ENCODE measurements around the gene PDX1. TPM values are rescaled to one million over a fixed set of nuclear protein-coding genes. Genes with fewer than 3 reads are reported as not detected.

Gene PDX1
- total RNA-seq, 1 experiment from 2014 or later, result not detected

GRCh38 chr13:27920677-27921420 is 1.0 kb downstream of the PDX1 start:
- intact Hi-C loops (cut with micrococcal nuclease; ENCODE audit: unreplicated experiment), result no loop called here

DNA sequence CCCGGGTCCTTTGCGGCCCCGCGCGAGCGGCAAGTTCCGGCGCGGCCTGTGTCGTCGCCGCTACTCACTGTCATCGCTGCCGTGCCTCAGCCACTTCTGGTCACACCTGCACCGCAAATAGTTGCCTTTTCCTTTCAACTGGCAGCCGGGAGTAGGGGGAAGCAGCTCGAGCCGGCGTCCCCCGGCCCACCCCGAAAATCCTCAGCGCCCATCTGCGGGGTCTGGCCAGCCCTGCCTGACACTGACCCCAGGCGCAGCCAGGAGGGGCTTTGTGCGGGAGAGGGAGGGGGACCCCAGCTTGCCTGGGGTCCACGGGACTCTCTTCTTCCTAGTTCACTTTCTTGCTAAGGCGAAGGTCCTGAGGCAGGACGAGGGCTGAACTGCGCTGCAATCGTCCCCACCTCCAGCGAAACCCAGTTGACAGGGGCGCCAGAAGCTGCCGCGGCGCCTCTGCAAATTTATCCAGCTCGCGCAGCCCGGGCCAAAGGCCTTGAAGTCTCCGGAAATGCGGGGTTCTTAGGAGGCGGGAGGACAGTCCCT is 1.7 kb downstream of the PDX1 start:
- H4K20me1 ChIP-seq (ENCODE audit: insufficient read depth), result no peaks in the 10 kb centered on the region
- H3K4me3 ChIP-seq, result no peak overlapping the region
- no peak for DNase-seq
- H3K36me3 ChIP-seq (ENCODE audit: low read depth), result no peaks in the 10 kb centered on the region
- ChIA-PET POLR2A (ENCODE audit: unreplicated experiment) (no interaction called here), CTCF (no interaction called here)
- H3K9me2 ChIP-seq (ENCODE audit: insufficient read depth), result no peaks in the 10 kb centered on the region
- BruUV-seq (replicated peaks), result no TSS peak
- H3K79me2 ChIP-seq (ENCODE audit: low read depth), result no peaks in the 10 kb centered on the region
- H3K4me2 ChIP-seq, result no peak overlapping the region
- no peaks in the 10 kb centered on the region for H3K4me1 ChIP-seq (replicated peaks; ENCODE audit: insufficient read depth)
- no peaks in the 10 kb centered on the region for H3F3A ChIP-seq (ENCODE audit: insufficient read depth, low read depth)
- no peak overlapping the region for H2AFZ ChIP-seq
- intact Hi-C loops (cut with micrococcal nuclease; ENCODE audit: unreplicated experiment), result no loop called here
- no peak for TF ChIP-seq CTCF (conservative IDR thresholded peaks at IDR 0.05)
- no peak for TF ChIP-seq EZH2 (IDR thresholded peaks at IDR 0.05; ENCODE audit: low read depth)
- no peaks in the 10 kb centered on the region for H3K9me3 ChIP-seq (ENCODE audit: insufficient read depth, low read depth)
- H3K27ac ChIP-seq, result no peak overlapping the region
- peaks cover 44% of the 10 kb centered on the region for H3K27me3 ChIP-seq (ENCODE audit: insufficient read depth, low read depth)

More at GRCh38 chr13:27920677-27921420, 1.0 kb downstream of the PDX1 start:
- Histone ChIP-seq H3K9me2 (ENCODE audit: insufficient read depth) (no peaks in the 10 kb centered on the region), H3K27me3 (ENCODE audit: insufficient read depth, low read depth) (peaks cover 37% of the 10 kb centered on the region), H3F3A (ENCODE audit: insufficient read depth, low read depth) (no peaks in the 10 kb centered on the region), H3K79me2 (ENCODE audit: low read depth) (no peaks in the 10 kb centered on the region), H2AFZ (no peak overlapping the region), H3K9me3 (ENCODE audit: insufficient read depth, low read depth) (no peaks in the 10 kb centered on the region), H3K36me3 (ENCODE audit: low read depth) (no peaks in the 10 kb centered on the region), H3K4me2 (no peak overlapping the region), H3K27ac (no peak overlapping the region), H3K4me1 (replicated peaks; ENCODE audit: insufficient read depth) (peaks cover 3% of the 10 kb centered on the region), H4K20me1 (ENCODE audit: insufficient read depth) (no peaks in the 10 kb centered on the region), H3K4me3 (no peak overlapping the region)
- ChIA-PET POLR2A (ENCODE audit: unreplicated experiment) (no interaction called here), CTCF (interaction anchor here (0.8 kb wide), 1 partner anchor 133 kb away, joined by 4 read pairs; no protein-coding TSS in a partner anchor)
- no TSS peak for BruUV-seq (replicated peaks)
- no peak for TF ChIP-seq CTCF (conservative IDR thresholded peaks at IDR 0.05)
- TF ChIP-seq EZH2 (IDR thresholded peaks at IDR 0.05; ENCODE audit: low read depth), result no peak
- no peak for DNase-seq

DNA sequence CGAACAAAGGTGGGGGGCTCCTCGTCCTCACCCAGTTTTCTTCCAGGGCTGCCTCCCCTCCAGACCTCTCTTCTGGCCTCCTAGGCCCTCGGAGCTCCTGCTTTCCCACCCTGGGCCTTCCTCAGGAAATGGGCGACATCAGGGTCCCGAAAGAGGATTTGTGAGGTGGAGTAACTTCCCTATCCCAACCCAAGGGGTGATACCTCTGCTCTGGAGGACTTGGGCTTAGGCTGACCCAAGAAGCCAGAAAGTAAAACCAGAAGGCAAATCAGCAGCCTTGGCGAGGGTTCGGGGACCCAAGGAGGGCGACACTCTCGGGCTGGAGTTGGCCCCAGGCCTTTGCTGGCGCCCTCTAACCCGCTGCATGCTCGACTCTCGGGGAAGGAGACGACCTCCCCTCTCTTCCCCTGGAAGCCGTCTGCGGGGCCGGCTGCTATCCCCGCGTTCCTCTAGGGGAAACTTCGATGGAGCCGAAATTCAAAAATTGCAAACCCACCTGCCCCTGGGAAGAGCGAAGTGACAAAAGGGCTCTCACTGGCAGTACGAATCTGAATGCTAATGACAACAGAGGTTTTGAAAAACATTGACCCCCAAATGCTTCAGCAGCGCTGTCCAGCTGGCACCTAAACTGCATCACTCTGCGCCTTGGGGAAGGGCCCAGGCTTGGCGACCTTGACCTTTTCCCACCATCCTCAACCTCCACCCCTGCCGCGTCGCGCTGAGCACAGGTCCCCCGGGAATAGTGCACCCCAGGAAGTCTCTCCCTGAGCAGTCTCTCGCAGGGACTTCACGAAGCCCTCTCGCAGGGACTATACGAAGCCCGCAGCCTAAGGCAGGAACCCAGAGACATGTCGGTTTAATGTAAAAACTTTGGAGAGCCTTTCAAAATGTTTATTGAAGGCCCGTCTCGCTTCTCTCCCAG is 2.4 kb downstream of the PDX1 start:
- Histone ChIP-seq H3K36me3 (ENCODE audit: low read depth) (no peaks in the 10 kb centered on the region), H3K9me2 (ENCODE audit: insufficient read depth) (no peaks in the 10 kb centered on the region), H3F3A (ENCODE audit: insufficient read depth, low read depth) (no peaks in the 10 kb centered on the region), H3K27me3 (ENCODE audit: insufficient read depth, low read depth) (peaks cover 51% of the 10 kb centered on the region), H3K27ac (no peak overlapping the region), H3K4me1 (replicated peaks; ENCODE audit: insufficient read depth) (no peaks in the 10 kb centered on the region), H3K79me2 (ENCODE audit: low read depth) (no peaks in the 10 kb centered on the region), H2AFZ (no peak overlapping the region), H4K20me1 (ENCODE audit: insufficient read depth) (no peaks in the 10 kb centered on the region), H3K4me2 (no peak overlapping the region), H3K9me3 (ENCODE audit: insufficient read depth, low read depth) (no peaks in the 10 kb centered on the region), H3K4me3 (no peak overlapping the region)
- intact Hi-C loops (cut with micrococcal nuclease; ENCODE audit: unreplicated experiment), result no loop called here
- ChIA-PET CTCF (no interaction called here), POLR2A (ENCODE audit: unreplicated experiment) (no interaction called here)
- no peak for DNase-seq
- BruUV-seq (replicated peaks), result no TSS peak
- TF ChIP-seq CTCF (conservative IDR thresholded peaks at IDR 0.05), result no peak
- TF ChIP-seq EZH2 (IDR thresholded peaks at IDR 0.05; ENCODE audit: low read depth), result no peak
